B cell (primary cell): ENCODE measurements around the gene EPHB1. TPM values are rescaled to one million over a fixed set of nuclear protein-coding genes. Genes with fewer than 3 reads are reported as not detected.

Experiments
- ATAC-seq: fragments of 200-7000 bp; cut with Tn5 transposase; one replicate; pipeline ENCODE4 v1.10.0; 2021; ENCODE audit warnings: low read depth, mild to moderate bottlenecking, moderate number of reproducible peaks, moderate library complexity
- CTCF ChIA-PET: fragments of 350-600 bp; sonication (Branson Sonifier 250); formaldehyde crosslinking; loops from one replicate; lab custom pipeline; 2021; ENCODE audit warnings: antibody characterized with exemption, inconsistent platforms; lab: Charles Lee
- POLR2A ChIA-PET: fragments of 350-600 bp; sonication (Branson Sonifier 250); formaldehyde crosslinking; loops from one replicate; lab custom pipeline; 2021; ENCODE audit warnings: antibody characterized with exemption; lab: Charles Lee
- DNase-seq: peaks from one replicate; pipeline ENCODE4 v3.0.0; 2013
- H2AFZ ChIP-seq: 2 replicates; pipeline ENCODE4 v1.6.1; 2012; ENCODE audit warnings: mild to moderate bottlenecking, low read depth, low read length; ENCODE audit not compliant: insufficient read depth, poor library complexity, severe bottlenecking
- H3K27ac ChIP-seq, 2 donors: 1 replicate in 1 of 2; 2 replicates in 1 of 2; pipeline ENCODE4 v1.5.1; 2012 to 2013; ENCODE audit warnings: low read length in 2 of 2, mild to moderate bottlenecking in 2 of 2, moderate library complexity in 1 of 2
- H3K27me3 ChIP-seq, 4 experiments: fragments of 200-600 bp in 1 of 4; sonication (generic) in 1 of 4; replicated peaks in 1 of 4; 1 replicate in 2 of 4; 2 replicates in 2 of 4; pipeline versions ENCODE4 v1.6.1 to v1.7.0; 2013 to 2016; ENCODE audit warnings: low read length in 3 of 4, mild to moderate bottlenecking in 2 of 4, mixed read lengths in 1 of 4, moderate library complexity in 1 of 4; ENCODE audit not compliant: insufficient read depth in 4 of 4, control insufficient read depth in 3 of 4; ENCODE audit errors: control extremely low read depth in 1 of 4
- H3K36me3 ChIP-seq, 2 experiments: replicated peaks in 1 of 2; 1 replicate in 1 of 2; 2 replicates in 1 of 2; pipeline versions ENCODE4 v1.6.1 to v1.7.1; 2013; ENCODE audit warnings: low read length in 1 of 2; ENCODE audit not compliant: insufficient read depth in 2 of 2, control insufficient read depth in 1 of 2; ENCODE audit errors: control extremely low read depth in 1 of 2, extremely low read depth in 1 of 2
- H3K4me1 ChIP-seq, 2 donors: fragments of 200-600 bp in 1 of 2; sonication (generic) in 1 of 2; 1 replicate in 1 of 2; 2 replicates in 1 of 2; pipeline versions ENCODE4 v1.5.1 to v1.6.1; 2013 to 2017; ENCODE audit warnings: low read length in 2 of 2; ENCODE audit not compliant: control insufficient read depth in 2 of 2, insufficient read depth in 2 of 2
- H3K4me2 ChIP-seq: replicated peaks from 2 replicates; pipeline ENCODE3; 2012; ENCODE audit warnings: mild to moderate bottlenecking, low read depth, low read length; ENCODE audit not compliant: poor library complexity, severe bottlenecking
- H3K4me3 ChIP-seq, 5 experiments: fragments of 200-600 bp in 1 of 5; sonication (generic) in 1 of 5; 1 replicate in 3 of 5; 2 replicates in 2 of 5; pipeline versions ENCODE4 v1.5.1 to v1.7.0; 2011 to 2016; ENCODE audit warnings: low read length in 4 of 5, mild to moderate bottlenecking in 4 of 5, low read depth in 2 of 5, control low read depth in 1 of 5, moderate library complexity in 1 of 5; ENCODE audit not compliant: insufficient read depth in 1 of 5; ENCODE audit errors: control extremely low read depth in 1 of 5, extremely low read depth in 1 of 5
- H3K79me2 ChIP-seq: fragments of 200-600 bp; sonication (generic); one replicate; pipeline ENCODE4 v1.6.0; 2016; ENCODE audit warnings: low read length; ENCODE audit not compliant: control insufficient read depth, insufficient read depth
- H3K9ac ChIP-seq: fragments of 200-600 bp; sonication (generic); 2 replicates; pipeline ENCODE4 v1.6.1; 2017; ENCODE audit warnings: mild to moderate bottlenecking, low read length, moderate library complexity
- H3K9me3 ChIP-seq, 3 donors: one replicate each; pipeline versions ENCODE4 v1.6.1 to v1.7.1; 2013; ENCODE audit warnings: low read length in 2 of 3; ENCODE audit not compliant: control insufficient read depth in 2 of 3, insufficient read depth in 1 of 3; ENCODE audit errors: control extremely low read depth in 1 of 3
- H4K20me1 ChIP-seq: 2 replicates; pipeline ENCODE4 v1.6.0; 2012; ENCODE audit warnings: mild to moderate bottlenecking, low read length; ENCODE audit not compliant: insufficient read depth, control insufficient read depth, poor library complexity, severe bottlenecking
- H3K27ac Mint-ChIP-seq: one replicate; pipeline ENCODE4 v1.8.0; 2021; ENCODE audit warnings: mixed read lengths
- H3K27me3 Mint-ChIP-seq: one replicate; pipeline ENCODE4 v1.8.0; 2021; ENCODE audit warnings: mixed read lengths
- H3K4me1 Mint-ChIP-seq: one replicate; pipeline ENCODE4 v1.8.0; 2021; ENCODE audit warnings: mixed read lengths
- H3K4me3 Mint-ChIP-seq: one replicate; pipeline ENCODE4 v1.8.0; 2021; ENCODE audit warnings: mixed read lengths
- H3K9me3 Mint-ChIP-seq: one replicate; pipeline ENCODE4 v1.8.0; 2022; ENCODE audit warnings: mixed read lengths; ENCODE audit not compliant: insufficient read depth
- EZH2 ChIP-seq: IDR thresholded peaks from 2 replicates; pipeline ENCODE4 v1.6.1; 2012; ENCODE audit warnings: borderline replicate concordance, low read depth, mild to moderate bottlenecking, moderate library complexity, low read length; ENCODE audit not compliant: insufficient read depth, poor library complexity, severe bottlenecking
- WGBS: methylation state at CpG from one replicate; pipeline ENCODE4 v1.1.5; 2013; ENCODE audit warnings: missing lambda C conversion rate; ENCODE audit not compliant: insufficient coverage; 5-methylcytosine and 5-hydroxymethylcytosine counted together
- intact Hi-C: fragments of 100-400 bp; cut with micrococcal nuclease; formaldehyde crosslinking; loops from one replicate; pipeline ENCODE4 v1.10.0; 2022
- polyA plus RNA-seq: library from polyadenylated mRNA; depleted of rRNA; stranded (reverse); fragments of >200 nt; gene quantifications from 2 replicates; pipeline ENCODE4 v1.2.3, GENCODE V29; 2012
- total RNA-seq, 2 donors: library from RNA; stranded (reverse); fragments of 120-200 nt in 1 of 2; gene quantifications; 1 replicate in 1 of 2; 2 replicates in 1 of 2; pipeline versions ENCODE4 v1.2.3 to v1.2.4, GENCODE V29; 2013 to 2022
- TF ChIP-seq, protein P1 (sequence below): fragments of 200-600 bp; IDR thresholded peaks from one replicate; pipeline ENCODE4 v1.8.0; 2022; ENCODE audit warnings: antibody characterized with exemption, mild to moderate bottlenecking

EPHB1 gene
- total and polyA plus RNA-seq, 2 donors (not counting 1 experiment from before 2014, with no cell fraction given): 0.01 TPM; not detected in 1

DNA sequence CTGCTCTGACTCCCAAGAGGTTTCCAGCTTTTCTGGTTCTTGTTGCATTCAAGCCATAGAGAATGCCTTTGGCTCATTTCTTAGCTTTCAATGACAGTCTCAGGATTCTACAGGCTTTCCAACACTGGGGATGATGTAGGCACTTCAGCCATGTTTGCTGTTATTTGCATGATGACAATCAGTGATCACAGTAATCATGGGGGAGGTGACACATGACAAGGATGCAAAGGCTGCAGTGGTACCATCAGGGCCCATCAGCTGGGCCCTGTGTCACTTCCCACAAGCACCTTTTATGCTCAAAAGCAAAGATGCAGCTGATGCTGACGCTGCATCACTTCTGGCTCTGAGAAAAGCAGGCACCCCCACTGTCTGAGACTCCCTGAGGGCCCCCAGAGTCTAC lies 18.6 kb downstream of the EPHB1 start:
- CTCF ChIA-PET: no interaction called here

DNA sequence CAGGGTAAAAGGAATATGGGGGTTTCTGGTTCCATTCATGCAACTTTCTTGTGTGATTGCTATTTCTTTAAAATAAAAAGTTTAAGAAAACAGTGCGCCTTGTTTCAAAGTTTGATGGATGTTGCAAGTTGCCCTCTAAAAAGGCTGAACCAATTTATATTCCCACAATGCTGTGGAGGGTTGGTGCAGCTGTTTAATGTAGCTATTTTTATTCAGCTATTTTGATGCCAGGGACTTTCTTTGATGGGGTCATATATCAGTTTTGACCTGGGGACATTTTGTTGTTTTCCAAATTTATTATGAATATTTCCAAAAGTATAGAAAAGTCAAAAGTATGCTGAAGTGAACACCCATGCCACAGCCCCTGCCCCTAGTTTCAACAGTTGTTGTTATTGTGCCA lies 20.5 kb downstream of the EPHB1 start:
- ChIA-PET CTCF (no interaction called here), POLR2A (no interaction called here)
- Histone ChIP-seq H3K4me1 (no peaks in the 10 kb centered on the region), H3K4me2 (no peak overlapping the region), H3K79me2 (no peaks in the 10 kb centered on the region), H3K9ac (no peak overlapping the region), H2AFZ (no peak overlapping the region), H3K4me3 (no peak overlapping the region), H4K20me1 (no peaks in the 10 kb centered on the region), H3K27me3 (no peaks in the 10 kb centered on the region), H3K27ac (no peak overlapping the region), H3K36me3 (no peaks in the 10 kb centered on the region), H3K9me3 (no peaks in the 10 kb centered on the region)
- no peaks in the 10 kb centered on the region for H3K27me3 Mint-ChIP-seq
- H3K9me3 Mint-ChIP-seq: no peaks in the 10 kb centered on the region
- intact Hi-C loops: no loop called here
- DNase-seq (no peak), ATAC-seq (no peak)
- no peaks in the 10 kb centered on the region for H3K4me1 Mint-ChIP-seq
- WGBS: no CpG with 5 or more reads among the region's 1 CpG
- no peak for TF ChIP-seq EZH2
- TF ChIP-seq, protein P1, sequence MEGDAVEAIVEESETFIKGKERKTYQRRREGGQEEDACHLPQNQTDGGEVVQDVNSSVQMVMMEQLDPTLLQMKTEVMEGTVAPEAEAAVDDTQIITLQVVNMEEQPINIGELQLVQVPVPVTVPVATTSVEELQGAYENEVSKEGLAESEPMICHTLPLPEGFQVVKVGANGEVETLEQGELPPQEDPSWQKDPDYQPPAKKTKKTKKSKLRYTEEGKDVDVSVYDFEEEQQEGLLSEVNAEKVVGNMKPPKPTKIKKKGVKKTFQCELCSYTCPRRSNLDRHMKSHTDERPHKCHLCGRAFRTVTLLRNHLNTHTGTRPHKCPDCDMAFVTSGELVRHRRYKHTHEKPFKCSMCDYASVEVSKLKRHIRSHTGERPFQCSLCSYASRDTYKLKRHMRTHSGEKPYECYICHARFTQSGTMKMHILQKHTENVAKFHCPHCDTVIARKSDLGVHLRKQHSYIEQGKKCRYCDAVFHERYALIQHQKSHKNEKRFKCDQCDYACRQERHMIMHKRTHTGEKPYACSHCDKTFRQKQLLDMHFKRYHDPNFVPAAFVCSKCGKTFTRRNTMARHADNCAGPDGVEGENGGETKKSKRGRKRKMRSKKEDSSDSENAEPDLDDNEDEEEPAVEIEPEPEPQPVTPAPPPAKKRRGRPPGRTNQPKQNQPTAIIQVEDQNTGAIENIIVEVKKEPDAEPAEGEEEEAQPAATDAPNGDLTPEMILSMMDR: no peak
- H3K4me3 Mint-ChIP-seq: no peak overlapping the region
- H3K27ac Mint-ChIP-seq: no peak overlapping the region

More for the DNA sequence above, 18.6 kb downstream of the EPHB1 start:
- Histone ChIP-seq H3K79me2 (no peaks in the 10 kb centered on the region), H3K9ac (no peak overlapping the region), H2AFZ (no peak overlapping the region), H4K20me1 (no peaks in the 10 kb centered on the region), H3K27me3 (no peaks in the 10 kb centered on the region), H3K4me2 (no peak overlapping the region), H3K27ac (no peak overlapping the region), H3K4me1 (no peaks in the 10 kb centered on the region), H3K9me3 (no peaks in the 10 kb centered on the region), H3K4me3 (no peak overlapping the region), H3K36me3 (no peaks in the 10 kb centered on the region)
- Mint-ChIP-seq H3K9me3 (no peaks in the 10 kb centered on the region), H3K27me3 (no peaks in the 10 kb centered on the region), H3K4me1 (peaks cover 2% of the 10 kb centered on the region), H3K4me3 (no peak overlapping the region), H3K27ac (no peak overlapping the region)
- WGBS: 50% methylated on average over 1 of the region's 1 CpG
- POLR2A ChIA-PET: no interaction called here
- TF ChIP-seq EZH2: no peak
- TF ChIP-seq, protein P1: no peak
- DNase-seq (no peak), ATAC-seq (no peak)
- intact Hi-C loops: no loop called here
